ENCODE results near the gene EXOC3L1. TPM values are rescaled to one million over a fixed set of nuclear protein-coding genes. Genes with fewer than 3 reads are reported as not detected.

Gene EXOC3L1
- polyA plus RNA-seq, 1 experiment: not detected

DNA sequence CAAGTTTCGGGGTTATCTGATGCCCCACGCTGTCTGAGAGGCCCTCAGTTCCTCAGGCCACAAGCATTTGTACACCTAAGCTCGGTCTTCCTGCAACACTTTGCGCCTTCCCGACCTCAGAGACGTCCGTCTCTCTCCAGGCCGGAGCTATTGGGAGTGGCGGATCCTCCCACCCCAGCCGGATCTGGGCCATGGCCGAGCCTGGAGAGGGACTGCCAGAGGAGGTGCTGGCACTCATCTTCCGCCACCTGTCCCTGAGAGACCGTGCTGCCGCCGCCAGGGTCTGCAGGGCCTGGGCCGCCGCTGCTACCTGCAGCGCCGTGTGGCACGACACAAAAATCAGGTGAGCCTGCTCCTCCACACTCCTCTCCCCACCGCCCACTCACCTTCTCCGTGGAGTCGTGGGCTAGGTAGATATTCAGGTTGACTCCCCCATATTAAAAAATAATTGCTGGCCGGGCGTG is 28.3 kb downstream of the EXOC3L1 start:
- Histone ChIP-seq H3K4me3 (ENCODE audit: low read depth, low read length) (peak overlapping the region; percentile 92), H3K27ac (ENCODE audit: low read depth, low read length) (no peak overlapping the region), H3K27me3 (ENCODE audit: control insufficient read depth, insufficient read depth, low read length) (peaks cover 39% of the 10 kb centered on the region), H3K9me3 (ENCODE audit: control insufficient read depth, insufficient read depth, low read length) (peaks cover 7% of the 10 kb centered on the region; the same call in 1 of the 2 replicates)
- no peak for DNase-seq (ENCODE audit: low read depth, low spot score)
- POLR2A ChIA-PET: no interaction called here
- TF ChIP-seq, protein P1, sequence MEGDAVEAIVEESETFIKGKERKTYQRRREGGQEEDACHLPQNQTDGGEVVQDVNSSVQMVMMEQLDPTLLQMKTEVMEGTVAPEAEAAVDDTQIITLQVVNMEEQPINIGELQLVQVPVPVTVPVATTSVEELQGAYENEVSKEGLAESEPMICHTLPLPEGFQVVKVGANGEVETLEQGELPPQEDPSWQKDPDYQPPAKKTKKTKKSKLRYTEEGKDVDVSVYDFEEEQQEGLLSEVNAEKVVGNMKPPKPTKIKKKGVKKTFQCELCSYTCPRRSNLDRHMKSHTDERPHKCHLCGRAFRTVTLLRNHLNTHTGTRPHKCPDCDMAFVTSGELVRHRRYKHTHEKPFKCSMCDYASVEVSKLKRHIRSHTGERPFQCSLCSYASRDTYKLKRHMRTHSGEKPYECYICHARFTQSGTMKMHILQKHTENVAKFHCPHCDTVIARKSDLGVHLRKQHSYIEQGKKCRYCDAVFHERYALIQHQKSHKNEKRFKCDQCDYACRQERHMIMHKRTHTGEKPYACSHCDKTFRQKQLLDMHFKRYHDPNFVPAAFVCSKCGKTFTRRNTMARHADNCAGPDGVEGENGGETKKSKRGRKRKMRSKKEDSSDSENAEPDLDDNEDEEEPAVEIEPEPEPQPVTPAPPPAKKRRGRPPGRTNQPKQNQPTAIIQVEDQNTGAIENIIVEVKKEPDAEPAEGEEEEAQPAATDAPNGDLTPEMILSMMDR (IDR thresholded peaks at IDR 0.05; ENCODE audit: low read depth, low read length): no peak
- CTCF ChIA-PET: interaction anchor here (1.1 to 3.1 kb wide), 2 partner anchors 9 to 207 kb away, joined by 3 to 11 read pairs; partner anchors contain the start of gene NOL3

DNA sequence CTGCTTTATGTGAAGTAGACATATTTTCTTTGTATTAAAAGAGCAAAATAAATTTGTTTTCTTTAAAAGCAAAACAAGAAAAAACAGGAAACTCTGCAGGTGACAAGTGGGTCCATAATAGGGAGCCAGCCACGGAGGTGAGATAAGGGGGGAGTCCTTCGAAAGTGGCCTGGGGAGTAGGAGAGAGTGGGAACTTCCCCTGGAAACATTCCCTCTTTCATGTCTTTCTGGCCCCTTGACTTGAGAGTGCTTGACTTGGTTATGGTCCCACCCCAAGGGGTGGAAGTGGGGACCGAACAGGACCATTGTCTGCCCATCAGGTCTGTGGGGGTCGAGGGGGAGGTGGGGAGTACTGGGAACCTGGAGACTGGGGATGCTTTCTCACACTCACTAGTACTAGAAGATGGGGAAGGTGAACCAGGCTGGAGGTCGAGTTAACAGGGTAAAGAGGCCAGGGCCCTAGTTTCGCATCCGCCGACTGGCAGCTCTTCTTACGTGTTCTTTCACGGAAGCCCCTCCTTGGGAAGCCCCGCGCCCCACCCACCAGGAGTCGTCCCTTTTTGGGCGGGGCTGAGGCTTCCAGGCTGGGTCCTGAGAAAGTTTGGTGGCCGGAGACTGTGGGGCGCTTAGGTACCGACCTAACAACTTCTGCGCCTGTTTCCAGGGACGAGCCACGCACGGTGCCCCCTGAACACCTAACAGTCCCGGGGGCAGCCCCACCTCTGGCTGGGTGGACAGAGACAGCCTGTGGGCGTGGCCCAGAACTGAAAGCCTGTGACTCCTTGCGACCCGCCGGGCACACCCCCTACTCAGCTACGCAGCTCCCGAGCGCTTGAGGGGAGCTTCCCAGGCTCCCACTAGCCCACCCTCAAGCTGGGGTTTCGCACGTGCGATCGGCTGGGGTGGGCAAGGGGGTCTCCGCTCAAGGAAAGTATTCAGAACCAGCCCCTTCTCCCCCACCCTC is 31.0 kb downstream of the EXOC3L1 start:
- Histone ChIP-seq H3K4me3 (ENCODE audit: low read depth, low read length) (peak overlapping the region; percentile 92), H3K9me3 (ENCODE audit: control insufficient read depth, insufficient read depth, low read length) (peaks cover 12% of the 10 kb centered on the region; the same call in 1 of the 2 replicates), H3K27ac (ENCODE audit: low read depth, low read length) (no peak overlapping the region), H3K27me3 (ENCODE audit: control insufficient read depth, insufficient read depth, low read length) (peaks cover 28% of the 10 kb centered on the region)
- no peak for DNase-seq (ENCODE audit: low read depth, low spot score)
- TF ChIP-seq, protein P1 (IDR thresholded peaks at IDR 0.05; ENCODE audit: low read depth, low read length): no peak
- POLR2A ChIA-PET: interaction anchor here (1.8 to 2.9 kb wide), 2 partner anchors 8 to 11 kb away, joined by 9 to 13 read pairs; partner anchors contain the start of genes B3GNT9 and NOL3
- CTCF ChIA-PET: interaction anchor here (0.6 to 3.1 kb wide), 4 partner anchors 8 to 330 kb away, joined by 3 to 11 read pairs (median 8); partner anchors contain the start of gene B3GNT9

DNA sequence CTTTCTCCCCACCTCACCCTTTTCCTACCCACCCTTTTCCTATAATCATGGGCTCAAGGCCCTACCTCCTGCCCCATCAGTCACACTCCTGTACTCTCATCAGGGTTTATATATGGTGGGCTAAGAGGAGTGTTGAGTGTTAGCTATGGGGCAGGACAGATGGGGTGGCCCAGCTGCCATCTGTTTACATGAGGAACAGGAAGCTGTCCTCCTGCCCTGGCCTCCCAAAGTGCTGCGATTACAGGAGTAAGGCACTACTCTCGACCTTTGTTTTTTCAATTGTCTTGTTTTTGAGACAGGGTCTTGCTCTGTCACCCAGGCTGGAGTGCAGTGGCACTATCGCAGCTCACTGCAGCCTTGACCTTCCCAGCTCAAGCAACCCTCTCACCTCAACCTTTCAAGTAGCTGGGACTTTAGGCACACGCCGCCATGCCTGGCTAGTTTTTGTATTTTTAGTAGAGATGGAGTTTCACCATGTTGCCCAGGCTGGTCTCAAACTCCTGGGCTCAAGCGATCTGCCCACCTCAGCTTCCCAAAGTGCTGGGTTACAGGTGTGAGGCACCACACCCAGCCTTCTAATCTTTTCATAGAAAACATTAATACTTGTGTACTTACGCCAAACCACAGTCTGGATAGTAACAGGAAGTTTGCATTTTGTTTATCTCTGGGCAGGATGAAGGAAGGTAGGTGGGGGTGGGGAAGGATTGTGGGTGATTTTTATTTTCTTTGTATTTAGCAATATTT is 31.9 kb downstream of the EXOC3L1 start:
- ChIA-PET POLR2A (interaction anchor here (1.0 to 2.9 kb wide), 2 partner anchors 7 to 12 kb away, joined by 3 to 13 read pairs; partner anchors contain the start of genes B3GNT9 and NOL3), CTCF (interaction anchor here (0.8 to 3.1 kb wide), 5 partner anchors 27 to 205 kb away, joined by 3 to 11 read pairs (median 4); partner anchors contain the start of gene CES3)
- Histone ChIP-seq H3K4me3 (ENCODE audit: low read depth, low read length) (no peak overlapping the region), H3K27me3 (ENCODE audit: control insufficient read depth, insufficient read depth, low read length) (peaks cover 22% of the 10 kb centered on the region), H3K9me3 (ENCODE audit: control insufficient read depth, insufficient read depth, low read length) (peaks cover 12% of the 10 kb centered on the region; the same call in 1 of the 2 replicates), H3K27ac (ENCODE audit: low read depth, low read length) (no peak overlapping the region)
- TF ChIP-seq, protein P1 (IDR thresholded peaks at IDR 0.05; ENCODE audit: low read depth, low read length): no peak
- no peak for DNase-seq (ENCODE audit: low read depth, low spot score)

DNA sequence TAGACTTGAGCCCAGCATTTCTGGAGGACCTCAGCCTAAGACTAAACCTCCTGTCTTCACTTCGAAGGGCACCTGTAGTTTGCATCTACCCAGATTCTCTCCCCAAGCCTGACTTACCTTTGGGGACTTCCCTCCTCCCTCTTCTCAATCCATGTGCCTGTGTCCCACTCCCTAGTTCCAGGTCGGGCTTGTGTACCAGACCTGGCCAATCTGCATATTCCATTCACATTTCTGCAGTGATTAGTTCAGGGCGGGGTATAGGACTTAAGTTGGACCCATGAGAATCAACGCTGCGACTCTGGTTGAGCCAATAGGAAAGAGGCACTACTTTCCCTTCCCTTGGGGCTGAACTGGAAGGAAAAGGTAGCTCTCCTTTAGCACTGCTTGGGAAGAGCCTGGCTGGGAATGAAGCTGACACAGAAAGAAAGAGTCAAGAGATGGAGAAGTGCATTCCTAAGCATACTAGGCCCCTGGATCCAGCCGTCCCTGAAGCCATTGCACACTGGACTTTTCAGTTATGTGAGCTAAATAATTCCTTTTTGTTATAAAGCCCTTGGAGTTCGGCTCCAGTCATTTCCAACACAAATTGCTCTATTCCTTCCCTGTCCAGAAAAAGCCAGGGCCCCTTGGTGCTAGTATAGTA is 32.7 kb downstream of the EXOC3L1 start:
- POLR2A ChIA-PET: interaction anchor here (1.0 kb wide), 1 partner anchor 13 kb away, joined by 3 read pairs; the partner anchor contains the start of gene NOL3
- DNase-seq (ENCODE audit: low read depth, low spot score): no peak
- Histone ChIP-seq H3K9me3 (ENCODE audit: control insufficient read depth, insufficient read depth, low read length) (peaks cover 12% of the 10 kb centered on the region; the same call in 1 of the 2 replicates), H3K27ac (ENCODE audit: low read depth, low read length) (no peak overlapping the region), H3K4me3 (ENCODE audit: low read depth, low read length) (no peak overlapping the region), H3K27me3 (ENCODE audit: control insufficient read depth, insufficient read depth, low read length) (peaks cover 16% of the 10 kb centered on the region)
- TF ChIP-seq, protein P1 (IDR thresholded peaks at IDR 0.05; ENCODE audit: low read depth, low read length): no peak
- CTCF ChIA-PET: interaction anchor here (0.8 to 1.7 kb wide), 4 partner anchors 28 to 205 kb away, joined by 3 to 7 read pairs (median 4); partner anchors contain the start of gene CES3
